IPS-11a (cell line): ENCODE results near the gene ERCC1.
A peak's percentile ranks its signal among the peaks of the same experiment; 100 is the strongest.

Experiments used
- H3K4me3 ChIP-seq: one replicate; pipeline ENCODE4 v1.5.1; 2013; ENCODE audit warnings: low read depth, low read length, control low read depth

ERCC1 gene

GRCh38 chr19:45406226-45407090 is 17.3 kb downstream of the ERCC1 start, which contains the start of gene POLR1G:
TSS of gene POLR1G (plus strand) at chr19:45406644. CDS start at chr19:45406697, 53 bp downstream.
- peak within 1 kb of the TSS; percentile 96 for H3K4me3 ChIP-seq

- H3K4me3 ChIP-seq = peak overlapping the region; percentile 96
Observed at GRCh38 chr19:45405435-45406225, 18.1 kb downstream of the ERCC1 start.

GRCh38 chr19:45404557-45405434 is 18.9 kb downstream of the ERCC1 start, which contains the start of gene PPP1R13L:
TSS of gene PPP1R13L (minus strand) at chr19:45405069. CDS start at chr19:45398318, 6,751 bp downstream.
- H3K4me3 ChIP-seq = peak within 1 kb of the TSS; percentile 96

DNA sequence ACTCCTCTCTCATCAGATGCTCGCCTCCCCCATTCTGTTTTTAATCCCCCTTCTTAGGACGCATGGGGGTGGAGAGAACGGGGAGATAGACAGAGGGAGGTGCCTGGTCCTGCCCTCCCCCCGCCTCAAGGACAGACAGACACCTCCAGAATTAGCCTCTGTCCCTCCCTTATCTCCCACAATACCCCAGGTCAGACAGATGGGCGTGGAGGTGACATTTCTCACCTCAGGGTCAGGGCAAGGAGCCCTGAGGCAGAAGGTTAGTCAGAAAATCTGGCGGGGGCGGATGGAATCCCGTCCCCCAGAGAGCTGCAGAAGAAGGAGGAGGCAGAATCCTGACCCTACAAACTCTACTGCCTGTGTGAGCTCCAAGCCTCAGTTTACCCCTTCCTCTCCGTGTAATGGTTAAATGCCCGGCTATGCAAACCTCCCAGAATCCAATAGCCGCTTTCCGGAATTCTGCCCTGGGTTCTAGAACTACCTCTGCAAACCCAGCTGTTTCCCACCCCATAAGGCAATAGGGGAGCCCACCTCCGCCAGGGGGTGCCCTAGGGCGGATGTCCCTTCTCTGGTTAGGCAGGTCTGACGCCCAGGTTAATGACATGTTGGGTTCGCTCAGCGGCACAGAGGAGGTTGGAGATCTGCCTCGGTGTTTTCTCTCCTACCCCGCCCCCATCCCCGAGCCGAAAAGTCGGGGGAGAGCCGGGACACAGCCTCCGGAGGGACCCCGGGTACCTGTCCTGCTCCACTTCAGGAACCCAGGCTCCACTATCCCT is 19.7 kb downstream of the ERCC1 start:
- peak overlapping the region; percentile 96 for H3K4me3 ChIP-seq

GRCh38 chr19:45403272-45403671 is 20.4 kb downstream of the ERCC1 start:
- H3K4me3 ChIP-seq = no peak overlapping the region

DNA sequence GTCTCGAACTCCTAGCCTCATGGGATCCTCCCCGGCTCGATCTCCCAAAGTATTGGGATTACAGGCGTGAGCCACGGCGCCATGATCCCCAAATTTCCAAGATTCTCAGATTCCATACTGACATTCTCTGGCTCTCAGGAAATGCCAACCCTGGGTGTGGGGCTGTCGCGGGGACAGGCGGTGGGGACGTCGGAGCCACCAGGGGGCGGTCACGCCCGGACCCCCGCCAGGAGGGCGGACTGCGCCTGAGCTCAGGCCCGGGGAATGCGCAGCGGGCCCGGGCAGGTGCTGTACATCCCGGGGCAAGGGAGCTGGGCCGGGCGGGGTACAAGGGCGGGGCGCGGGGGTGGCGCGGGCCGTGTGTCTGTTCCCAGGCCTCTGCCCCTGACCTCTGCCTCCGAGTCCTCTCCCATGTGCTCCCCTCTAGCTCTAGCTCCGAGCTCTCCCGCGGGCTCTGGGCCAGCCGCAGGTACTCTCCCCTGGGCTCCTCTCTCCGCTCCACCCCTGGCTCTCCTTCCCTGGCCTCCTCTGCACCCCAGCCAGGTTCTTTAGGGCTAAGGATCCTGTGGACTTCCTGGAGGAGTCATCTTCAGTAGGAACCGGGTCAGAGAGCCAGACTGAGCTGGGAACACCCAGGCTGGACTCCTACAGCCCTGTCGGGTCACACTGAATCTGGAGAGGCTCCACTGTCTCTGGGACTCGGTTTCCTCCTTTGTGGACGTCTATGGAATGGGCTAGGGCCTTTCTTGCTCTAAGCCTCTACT is 21.2 kb downstream of the ERCC1 start:
- H3K4me3 ChIP-seq = peak overlapping the region; percentile 6

DNA sequence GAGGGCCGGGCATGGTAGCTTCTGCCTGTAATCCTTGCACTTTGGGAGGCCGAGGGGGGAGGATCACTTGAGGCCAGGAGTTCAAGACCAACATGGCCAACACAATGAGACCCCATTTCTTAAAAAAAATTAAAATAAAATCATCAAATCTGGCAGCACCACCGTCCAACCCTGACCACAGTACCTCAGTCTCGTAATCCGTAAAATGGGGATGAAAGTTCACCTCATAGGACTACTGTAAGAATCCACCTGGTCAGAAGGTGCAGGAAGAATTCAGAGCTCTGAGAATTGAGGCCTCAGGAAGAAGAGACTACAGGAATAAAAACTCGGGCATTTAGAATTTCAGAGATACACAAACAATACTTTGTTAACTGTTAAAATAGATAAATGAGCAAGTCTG is 21.9 kb downstream of the ERCC1 start:
- no peak overlapping the region for H3K4me3 ChIP-seq

- H3K4me3 ChIP-seq = no peak overlapping the region
Observed at GRCh38 chr19:45400192-45400591, 23.5 kb downstream of the ERCC1 start.

DNA sequence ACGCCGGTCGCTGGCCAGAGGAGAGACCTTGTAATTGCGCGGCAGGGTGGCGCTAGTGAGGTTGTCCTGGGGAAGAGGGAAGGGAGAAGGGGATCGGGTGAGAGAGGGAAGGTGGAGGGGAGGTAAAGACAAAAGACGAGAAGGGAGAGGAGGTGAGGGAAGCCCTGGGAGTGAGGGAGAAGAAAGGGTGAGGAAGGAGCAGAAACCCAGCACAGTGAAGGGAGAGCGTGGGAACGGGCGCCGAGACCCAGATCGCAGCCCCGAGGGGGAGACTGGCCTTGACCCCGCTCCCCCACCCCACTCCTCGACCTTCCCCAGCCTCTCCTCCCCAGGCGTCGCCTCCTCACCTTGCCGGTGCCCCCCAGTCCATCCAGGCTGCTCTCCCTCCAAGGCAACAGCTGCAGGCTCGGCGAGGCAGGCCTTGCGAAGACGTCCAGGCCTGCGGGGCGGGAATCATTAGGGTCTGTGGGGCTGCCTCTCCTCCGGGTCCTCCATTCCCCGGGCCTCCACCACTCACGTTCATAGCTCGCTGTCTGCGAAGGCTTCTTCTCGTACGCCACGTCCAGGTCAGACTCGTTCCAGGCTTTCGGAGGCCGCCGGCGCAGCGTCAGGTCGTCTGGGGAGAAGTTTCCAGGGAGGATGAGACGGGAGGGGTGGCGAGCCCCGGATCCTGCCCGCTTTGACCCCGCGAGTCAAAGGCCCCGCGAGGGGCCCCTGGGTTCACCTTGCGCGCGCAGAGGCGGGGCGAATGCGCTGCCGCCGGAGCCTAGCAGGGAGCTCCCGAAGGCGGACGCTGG is 27.7 kb downstream of the ERCC1 start:
- peak overlapping the region; percentile 8 for H3K4me3 ChIP-seq

DNA sequence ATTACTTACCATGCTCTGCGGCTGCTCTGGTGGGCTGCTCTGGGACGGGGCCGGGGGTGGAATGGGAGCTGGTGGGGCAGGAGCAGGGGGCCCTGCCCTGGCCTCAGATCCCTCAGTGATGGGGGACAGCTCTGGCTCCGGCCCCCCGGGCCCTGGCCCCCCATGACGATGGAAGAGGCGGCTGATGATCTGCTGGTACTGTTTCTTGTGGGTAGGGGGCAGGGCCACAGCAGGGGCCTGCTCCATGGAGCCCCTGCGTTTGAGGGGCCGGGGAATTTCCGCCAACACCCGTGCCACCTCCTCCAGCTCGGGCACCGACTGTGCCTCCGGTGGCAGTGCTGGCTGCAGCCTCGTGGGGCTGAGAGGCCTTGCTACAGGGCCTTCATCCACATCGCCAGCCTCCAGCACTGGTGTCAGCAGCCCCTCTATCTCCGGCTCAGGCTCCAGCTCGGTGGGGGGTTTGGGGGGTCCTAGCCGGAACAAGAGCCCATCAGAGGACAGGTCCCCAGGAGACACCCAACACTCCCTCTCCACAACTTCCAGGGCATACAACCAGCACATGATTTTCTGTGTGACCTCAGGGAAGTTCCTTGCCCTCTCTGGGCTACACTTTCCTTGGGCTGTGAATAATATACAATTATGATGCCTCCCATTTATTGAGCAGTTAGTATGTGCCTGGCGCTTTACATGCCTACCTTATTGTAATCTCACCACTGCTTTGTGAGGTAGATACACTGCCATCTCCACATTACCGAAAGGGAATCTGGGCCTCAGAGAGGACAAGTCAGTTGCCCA is 31.6 kb downstream of the ERCC1 start:
- H3K4me3 ChIP-seq = no peak overlapping the region

- no peak overlapping the region for H3K4me3 ChIP-seq
Observed at GRCh38 chr19:45391346-45391745, 32.4 kb downstream of the ERCC1 start.

- H3K4me3 ChIP-seq = peak overlapping the region; percentile 8
Observed at GRCh38 chr19:45385392-45386221, 38.1 kb downstream of the ERCC1 start.

- no peak overlapping the region for H3K4me3 ChIP-seq
Observed at GRCh38 chr19:45382426-45382825, 41.3 kb downstream of the ERCC1 start.

- no peak overlapping the region for H3K4me3 ChIP-seq
Observed at GRCh38 chr19:45380107-45380506, 43.6 kb downstream of the ERCC1 start.

DNA sequence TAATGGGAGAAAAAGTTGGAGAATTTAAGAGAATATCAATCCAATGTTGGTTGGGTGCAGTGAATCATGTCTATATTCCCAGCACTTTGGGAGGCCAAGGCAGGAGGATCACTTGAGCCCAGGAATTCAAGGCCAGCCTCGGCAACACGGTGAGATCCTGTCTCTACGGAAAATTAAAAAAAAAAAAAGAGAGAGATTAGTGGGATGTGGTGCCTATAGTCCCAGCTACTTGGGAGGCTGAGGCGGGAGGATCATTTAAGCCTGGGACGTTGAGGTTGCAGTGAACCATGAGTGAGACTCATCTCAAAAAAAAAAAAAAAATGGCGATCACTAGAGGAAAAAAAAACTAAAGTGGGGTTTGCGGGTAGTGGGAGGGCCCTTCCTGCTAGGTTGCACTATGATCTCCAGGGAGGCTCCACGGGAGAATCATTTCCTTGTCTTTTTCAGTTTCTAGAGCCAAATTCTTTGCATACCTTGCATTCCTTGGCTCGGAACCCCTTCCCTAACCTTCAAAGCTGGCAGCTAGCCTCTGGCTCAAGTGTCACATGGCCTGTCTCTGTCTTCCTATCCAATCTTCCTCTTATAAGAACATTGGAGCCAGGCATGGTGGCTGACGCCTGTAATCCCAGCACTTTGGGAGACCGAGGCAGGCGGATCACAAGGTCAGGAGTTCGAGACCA is 47.5 kb downstream of the ERCC1 start:
- H3K4me3 ChIP-seq = no peak overlapping the region
